GM19035 (cell line): ENCODE results near the gene PPP2R5C.
A peak's percentile ranks its signal among the peaks of the same experiment; 100 is the strongest.

Experiments used
- ATAC-seq: cut with Tn5 transposase; IDR thresholded peaks from one replicate; pipeline ENCODE4 v1.9.1; 2021; ENCODE audit not compliant: unreplicated experiment

Gene PPP2R5C

GRCh38 chr14:101939646-101940170 is 178.2 kb downstream of the PPP2R5C start:
- ATAC-seq: no peak

- no peak for ATAC-seq
Observed at GRCh38 chr14:101944451-101944850, 182.9 kb downstream of the PPP2R5C start.

GRCh38 chr14:101945171-101945570 is 183.7 kb downstream of the PPP2R5C start:
- no peak for ATAC-seq

GRCh38 chr14:101947577-101947903 is 186.0 kb downstream of the PPP2R5C start:
- peak; percentile 7 for ATAC-seq

- peak; percentile 95 for ATAC-seq
Observed at GRCh38 chr14:101947904-101948665, 186.6 kb downstream of the PPP2R5C start.

GRCh38 chr14:101948666-101949216 is 187.2 kb downstream of the PPP2R5C start:
- peak; percentile 3 for ATAC-seq

- ATAC-seq: no peak
Observed at GRCh38 chr14:101950100-101950499, 188.6 kb downstream of the PPP2R5C start.

GRCh38 chr14:101950516-101951215 is 189.2 kb downstream of the PPP2R5C start:
- no peak for ATAC-seq

- ATAC-seq: no peak
Observed at GRCh38 chr14:101953151-101953550, 191.6 kb downstream of the PPP2R5C start.

GRCh38 chr14:101954501-101954900 is 193.0 kb downstream of the PPP2R5C start:
- no peak for ATAC-seq

GRCh38 chr14:101955695-101956161 is 194.2 kb downstream of the PPP2R5C start:
- ATAC-seq: no peak

- ATAC-seq: no peak
Observed at GRCh38 chr14:101956179-101956885, 194.8 kb downstream of the PPP2R5C start.

GRCh38 chr14:101957406-101958234 is 196.1 kb downstream of the PPP2R5C start:
- no peak for ATAC-seq

GRCh38 chr14:101958418-101959180 is 197.1 kb downstream of the PPP2R5C start:
- no peak for ATAC-seq

GRCh38 chr14:101959277-101959676 is 197.8 kb downstream of the PPP2R5C start:
- no peak for ATAC-seq

- ATAC-seq: no peak
Observed at GRCh38 chr14:101960225-101960624, 198.7 kb downstream of the PPP2R5C start.

GRCh38 chr14:101961011-101961721 is 199.7 kb downstream of the PPP2R5C start:
- ATAC-seq: no peak

- ATAC-seq: no peak
Observed at GRCh38 chr14:101961746-101962502, 200.4 kb downstream of the PPP2R5C start.
